GM18870 (cell line): ENCODE measurements around the gene CBR4.
A peak's percentile ranks its signal among the peaks of the same experiment; 100 is the strongest.
"Not testable (repeated sequence)": the region's sequence is repeated elsewhere in the genome, so short reads cannot be mapped to it uniquely, and the experiment has no call there.

Experiments
- ATAC-seq: cut with Tn5 transposase; IDR thresholded peaks from one replicate; pipeline ENCODE4 v1.9.1; 2021; ENCODE audit warnings: moderate library complexity; ENCODE audit not compliant: unreplicated experiment

The CBR4 gene

GRCh38 chr4:169035871-169036620, 26.0 kb upstream of the CBR4 start:
- not testable (repeated sequence) for ATAC-seq

GRCh38 chr4:169033660-169034059, 23.6 kb upstream of the CBR4 start:
- no peak for ATAC-seq

- ATAC-seq, result no peak
These were observed 23.0 kb upstream of the CBR4 start for GRCh38 chr4:169032883-169033645.

- ATAC-seq, result no peak
These were observed 22.1 kb upstream of the CBR4 start for GRCh38 chr4:169032194-169032593.

- no peak for ATAC-seq
These were observed 21.3 kb upstream of the CBR4 start for GRCh38 chr4:169031392-169031791.

- ATAC-seq, result no peak
These were observed 20.5 kb upstream of the CBR4 start for GRCh38 chr4:169030562-169030982.

- ATAC-seq, result no peak
These were observed 19.9 kb upstream of the CBR4 start for GRCh38 chr4:169029947-169030346.

- ATAC-seq, result no peak
These were observed 17.6 kb upstream of the CBR4 start for GRCh38 chr4:169027663-169028062.

- ATAC-seq, result peak; percentile 12
These were observed 15.1 kb upstream of the CBR4 start for GRCh38 chr4:169025184-169025583.

GRCh38 chr4:169024762-169025161, 14.7 kb upstream of the CBR4 start:
- peak; percentile 86 for ATAC-seq

GRCh38 chr4:169018406-169018805, 8.4 kb upstream of the CBR4 start:
- ATAC-seq, result no peak

GRCh38 chr4:169017971-169018370, 7.9 kb upstream of the CBR4 start:
- no peak for ATAC-seq

GRCh38 chr4:169015186-169015623, 5.2 kb upstream of the CBR4 start:
- ATAC-seq, result no peak

GRCh38 chr4:169014586-169014985, 4.5 kb upstream of the CBR4 start:
- ATAC-seq, result no peak

- ATAC-seq, result no peak
These were observed 3.3 kb upstream of the CBR4 start for GRCh38 chr4:169013396-169013795.

- ATAC-seq, result no peak
These were observed 2.0 kb upstream of the CBR4 start for GRCh38 chr4:169012049-169012448.

GRCh38 chr4:169009286-169010124, 550 bp downstream of the CBR4 start:
- peak; percentile 22 for ATAC-seq

GRCh38 chr4:169005453-169006099, 4.5 kb downstream of the CBR4 start:
- ATAC-seq, result no peak

GRCh38 chr4:169000315-169000714, 9.7 kb downstream of the CBR4 start:
- ATAC-seq, result no peak

GRCh38 chr4:168999809-169000208, 10.2 kb downstream of the CBR4 start:
- no peak for ATAC-seq

GRCh38 chr4:168998596-168998995, 11.5 kb downstream of the CBR4 start:
- ATAC-seq, result no peak
